Activated CD8-positive, alpha-beta memory T cell treated with anti-CD3 and anti-CD28 coated beads, Interleukin-2, amount 50 U/mL, for 24 hours (primary cell): ENCODE data around the gene STAG1.
"Not testable (repeated sequence)": the region's sequence is repeated elsewhere in the genome, so short reads cannot be mapped to it uniquely, and the experiment has no call there.

Experiments used
- DNase-seq: peaks from one replicate; pipeline ENCODE4 v3.0.0-alpha.2; 2020; ENCODE audit errors: extremely low read depth

The STAG1 gene

DNA sequence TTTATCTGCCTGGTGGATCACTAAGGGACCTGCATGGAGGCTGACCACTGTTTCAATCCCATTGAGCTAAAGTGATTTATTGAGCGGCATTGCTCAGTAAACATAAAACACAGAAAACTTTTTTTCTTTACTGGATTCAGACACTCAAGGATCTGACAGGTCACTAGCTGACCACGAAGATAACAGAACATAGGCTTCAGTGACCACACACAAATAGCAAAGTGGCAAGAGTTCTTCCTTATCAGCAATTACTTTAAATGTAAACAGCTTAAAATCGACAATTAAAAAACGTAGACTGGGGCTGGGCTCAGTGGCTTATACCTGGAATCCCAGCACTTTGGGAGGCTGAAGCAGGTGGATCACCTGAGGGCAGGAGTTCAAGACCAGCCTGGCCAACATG lies 48.7 kb downstream of the STAG1 start:
- no peak for DNase-seq

DNA sequence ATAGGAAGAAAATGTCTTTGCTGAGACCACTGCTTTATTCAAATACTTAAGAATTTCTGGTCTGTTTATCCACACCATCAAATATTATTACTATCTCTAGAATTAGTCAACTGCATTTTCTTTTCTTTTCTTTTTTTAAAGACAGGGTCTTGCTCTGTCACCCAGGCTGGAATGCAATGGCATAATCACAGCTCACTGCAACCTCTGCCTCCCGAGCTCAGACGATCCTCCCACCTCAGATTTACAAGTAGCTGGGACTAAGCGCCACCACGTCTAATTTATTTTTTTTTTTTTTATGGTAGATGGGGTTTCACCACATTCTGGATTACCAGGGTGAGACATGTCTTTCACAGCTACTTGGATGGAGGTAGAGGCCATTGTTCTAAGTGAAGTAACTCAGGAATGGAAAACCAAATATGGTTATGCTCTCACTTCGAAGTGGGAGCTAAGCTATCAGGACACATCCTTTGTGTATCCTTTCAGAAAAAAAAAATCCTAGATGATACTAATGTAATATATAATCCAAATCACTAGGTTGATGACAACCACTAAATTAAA lies 52.8 kb downstream of the STAG1 start:
- no peak for DNase-seq

GRCh38 chr3:136698361-136698760 lies 53.8 kb downstream of the STAG1 start:
- no peak for DNase-seq

DNA sequence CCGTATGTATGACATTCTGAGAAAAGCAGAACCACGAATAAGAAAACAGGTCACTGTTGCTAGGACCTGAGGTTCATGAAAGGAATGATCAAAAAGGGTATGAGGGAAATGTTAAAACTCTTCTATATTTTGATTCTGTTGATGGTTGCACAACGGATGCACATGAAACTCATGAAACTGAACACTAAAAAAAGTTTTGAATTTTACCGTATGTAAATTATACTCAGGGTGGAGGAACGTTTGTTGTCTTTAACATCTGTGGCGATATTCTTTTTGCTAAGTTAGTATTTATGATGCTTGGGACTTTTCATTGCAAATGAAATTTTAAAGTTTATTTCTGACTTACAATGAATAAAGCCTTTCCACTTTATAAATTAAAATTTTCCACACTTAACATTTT lies 55.4 kb downstream of the STAG1 start:
- DNase-seq, result no peak

DNA sequence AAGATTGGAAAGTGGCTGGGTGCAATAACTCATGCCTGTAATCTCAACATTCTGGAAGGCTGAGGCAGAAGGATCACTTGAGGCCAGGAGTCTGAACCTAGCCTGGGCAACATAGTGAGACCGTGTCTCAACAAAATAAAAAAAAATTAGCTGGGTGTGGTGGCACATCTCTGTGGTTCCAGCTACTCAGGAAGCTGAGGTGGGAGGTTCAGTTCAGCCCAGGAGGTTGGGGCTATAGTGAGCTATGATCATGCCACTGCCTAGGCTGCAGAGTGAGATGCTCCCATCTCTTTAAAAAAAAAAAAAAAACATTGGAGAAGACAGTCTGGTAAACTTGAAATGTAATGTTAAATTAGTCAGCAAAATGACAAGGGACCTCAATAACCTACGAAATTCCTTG lies 57.9 kb downstream of the STAG1 start:
- DNase-seq, result no peak

GRCh38 chr3:136690599-136690998 lies 61.6 kb downstream of the STAG1 start:
- DNase-seq, result no peak

- no peak for DNase-seq
Measured at GRCh38 chr3:136685882-136686281, 66.3 kb downstream of the STAG1 start.

GRCh38 chr3:136682740-136683312 lies 69.4 kb downstream of the STAG1 start:
- no peak for DNase-seq

DNA sequence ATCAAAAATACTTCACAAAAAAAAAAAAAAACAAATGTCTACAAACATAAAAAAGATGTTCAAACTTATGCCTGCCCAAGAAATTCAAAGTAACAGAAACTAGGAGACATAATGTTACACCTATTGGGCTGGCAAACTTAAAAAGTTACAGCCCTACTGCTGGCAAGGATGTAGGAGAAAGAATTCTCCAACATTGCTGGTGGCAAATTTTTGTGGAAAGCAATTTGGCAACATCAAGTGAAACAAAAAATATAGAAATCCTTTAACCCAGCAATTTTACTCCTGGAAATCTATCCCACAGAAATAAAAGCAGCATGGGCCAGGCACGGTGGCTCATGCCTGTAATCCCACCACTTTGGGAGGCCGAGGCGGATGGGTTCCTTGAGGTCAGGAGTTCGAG lies 73.2 kb downstream of the STAG1 start:
- no peak for DNase-seq

- DNase-seq, result no peak
Measured at GRCh38 chr3:136676009-136676408, 76.2 kb downstream of the STAG1 start.

DNA sequence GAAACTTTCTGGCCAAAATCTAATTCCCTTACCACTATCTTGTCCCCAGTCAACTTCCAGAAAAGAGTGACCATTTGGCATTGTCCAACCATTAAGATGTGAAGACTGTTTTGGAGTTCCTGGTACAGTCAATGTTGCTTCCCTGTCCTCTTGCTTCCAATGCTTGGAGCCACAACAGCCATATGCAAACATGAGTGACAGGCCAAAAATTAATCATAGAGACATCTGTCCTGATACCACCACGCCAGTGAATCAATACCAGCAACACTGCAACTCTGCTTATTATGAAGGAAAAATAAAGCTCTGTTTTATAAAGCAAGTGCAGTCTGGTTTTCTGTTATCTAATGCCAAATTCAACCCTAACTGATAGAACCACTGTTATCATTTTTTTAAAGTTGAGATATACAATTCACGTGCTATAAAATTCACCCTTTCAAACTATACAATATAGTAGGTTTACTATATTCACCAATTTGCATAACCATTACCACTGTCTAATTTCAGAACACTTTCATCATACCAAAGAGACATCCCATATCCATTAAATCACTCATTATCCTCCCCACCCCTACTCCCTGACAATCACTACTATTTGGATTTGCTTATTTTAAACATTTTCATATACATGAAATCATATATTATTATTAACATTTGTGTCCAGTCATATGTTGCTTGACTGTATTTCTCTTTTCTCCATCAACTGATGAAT lies 76.9 kb downstream of the STAG1 start:
- DNase-seq, result no peak

DNA sequence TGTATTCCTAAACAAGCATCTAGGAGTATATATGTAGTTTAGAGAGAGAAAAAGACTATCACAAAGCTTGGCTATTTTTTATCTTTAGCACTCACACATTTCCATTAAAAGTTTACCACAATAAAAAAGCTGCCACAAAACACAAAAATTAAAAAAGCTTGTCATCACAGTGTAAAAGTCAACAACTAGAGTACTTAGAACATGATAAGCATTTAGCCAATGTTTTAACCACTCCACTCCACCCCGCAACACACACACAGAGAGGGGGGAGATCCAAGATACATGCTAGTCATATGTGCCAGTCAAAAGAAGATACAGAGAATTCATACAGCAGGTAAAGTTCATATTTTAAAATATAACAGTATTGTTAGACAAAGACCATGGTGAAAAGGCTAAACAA lies 79.7 kb downstream of the STAG1 start:
- no peak for DNase-seq

DNA sequence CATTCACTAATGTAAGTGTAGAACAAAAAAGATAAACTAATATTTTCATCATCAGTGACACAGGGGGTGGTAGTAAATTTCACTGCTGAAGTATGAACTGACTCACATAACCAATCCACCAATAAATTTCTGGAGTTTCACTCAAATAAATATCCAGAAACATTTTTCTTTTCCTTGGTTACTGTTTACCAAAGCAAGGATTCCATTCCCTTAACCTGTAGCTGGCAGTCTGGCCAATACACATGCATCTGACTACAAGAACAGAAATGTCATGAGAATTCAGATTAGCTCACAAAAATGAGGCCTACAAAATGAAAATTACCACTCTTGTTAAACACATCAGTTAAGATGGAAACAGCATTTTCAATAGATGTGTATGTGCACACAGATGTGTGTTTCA lies 80.3 kb downstream of the STAG1 start:
- no peak for DNase-seq

DNA sequence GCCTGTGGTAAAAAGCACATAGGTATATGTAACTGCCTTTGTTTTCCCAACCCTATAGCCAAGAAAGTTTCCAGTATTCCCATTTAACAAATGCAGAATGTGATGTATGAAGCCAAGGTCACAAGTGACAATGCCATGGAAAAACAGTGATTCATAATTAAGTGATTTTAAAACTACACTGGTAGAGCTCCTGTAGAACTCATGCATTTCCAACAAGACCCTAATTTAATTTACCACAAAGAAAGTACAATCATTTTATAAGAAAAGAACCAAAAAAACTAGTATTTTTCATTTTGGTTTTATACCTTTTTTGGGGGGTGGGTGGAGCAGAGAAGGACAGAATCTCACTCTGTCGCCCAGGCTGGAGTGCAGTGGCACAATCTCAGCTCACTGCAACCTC lies 82.0 kb downstream of the STAG1 start:
- no peak for DNase-seq

DNA sequence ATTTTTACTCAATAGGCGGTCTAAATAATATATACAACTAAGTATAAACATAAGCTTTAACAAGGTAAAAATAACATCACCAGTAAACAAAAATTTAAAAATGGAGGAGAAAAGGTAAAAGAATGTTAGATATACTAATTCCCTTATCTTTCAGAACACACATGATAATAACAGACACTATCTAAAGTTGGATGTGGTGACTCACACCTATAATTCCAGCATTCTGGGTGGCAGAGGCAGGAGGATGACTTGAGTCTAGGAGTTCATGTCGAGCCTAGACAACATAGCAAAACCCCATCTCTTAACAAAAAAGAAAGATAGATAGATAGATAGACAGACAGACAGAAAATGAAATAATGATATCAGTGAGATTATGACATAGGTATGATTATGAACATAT lies 85.1 kb downstream of the STAG1 start:
- no peak for DNase-seq

DNA sequence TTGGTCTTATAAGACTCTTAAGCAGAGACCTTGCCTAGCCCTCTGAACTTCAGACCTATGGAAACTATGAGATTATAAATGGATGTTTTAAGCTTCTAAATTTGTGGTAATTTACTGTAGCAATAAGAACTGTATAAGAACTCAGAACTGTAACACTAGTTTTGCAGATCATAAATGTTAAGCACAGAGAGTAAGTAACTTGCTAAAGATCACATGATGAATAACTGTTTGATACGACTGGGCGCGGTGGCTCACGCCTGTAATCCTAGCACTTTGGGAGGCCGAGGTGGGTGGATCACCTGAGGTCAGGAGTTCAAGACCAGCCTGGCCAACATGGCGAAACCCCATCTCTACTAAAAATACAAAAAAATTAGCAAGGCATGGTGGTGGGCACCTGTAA lies 85.9 kb downstream of the STAG1 start:
- not testable (repeated sequence) for DNase-seq

DNA sequence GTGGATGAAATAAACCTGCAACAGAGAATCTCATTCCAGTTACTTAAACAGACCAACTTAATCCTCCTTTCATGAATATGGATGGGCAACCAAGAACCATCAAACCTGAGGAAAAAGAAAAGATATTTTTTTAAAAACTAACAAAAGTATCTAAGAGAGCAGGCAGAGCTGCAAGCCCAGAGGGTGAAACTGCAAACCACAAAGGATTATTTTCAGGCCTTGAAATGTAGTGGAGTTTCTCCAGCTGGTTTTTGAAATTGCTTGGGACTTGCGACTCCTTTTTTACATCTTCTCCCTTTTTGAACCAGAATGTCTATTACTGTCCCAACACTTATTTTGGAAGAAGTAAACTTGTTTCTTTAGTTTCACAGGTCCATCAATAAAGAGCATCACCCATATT lies 87.4 kb downstream of the STAG1 start:
- DNase-seq, result no peak

- DNase-seq, result no peak
Measured at GRCh38 chr3:136661282-136661681, 90.9 kb downstream of the STAG1 start.

- no peak for DNase-seq
Measured at GRCh38 chr3:136658946-136659682, 93.1 kb downstream of the STAG1 start.

GRCh38 chr3:136657526-136657925 lies 94.7 kb downstream of the STAG1 start:
- no peak for DNase-seq

GRCh38 chr3:136653628-136654027 lies 98.5 kb downstream of the STAG1 start:
- no peak for DNase-seq

- no peak for DNase-seq
Measured at GRCh38 chr3:136651581-136651980, 100.6 kb downstream of the STAG1 start.

GRCh38 chr3:136650461-136650860 lies 101.7 kb downstream of the STAG1 start:
- no peak for DNase-seq
